ENCODE measurements around the gene TBL2. TPM values are rescaled to one million over a fixed set of nuclear protein-coding genes. Genes with fewer than 3 reads are reported as not detected.

Gene TBL2
- total and polyA plus RNA-seq, 2 donors from 2014 or later, result 18.8 to 33.6 TPM

DNA sequence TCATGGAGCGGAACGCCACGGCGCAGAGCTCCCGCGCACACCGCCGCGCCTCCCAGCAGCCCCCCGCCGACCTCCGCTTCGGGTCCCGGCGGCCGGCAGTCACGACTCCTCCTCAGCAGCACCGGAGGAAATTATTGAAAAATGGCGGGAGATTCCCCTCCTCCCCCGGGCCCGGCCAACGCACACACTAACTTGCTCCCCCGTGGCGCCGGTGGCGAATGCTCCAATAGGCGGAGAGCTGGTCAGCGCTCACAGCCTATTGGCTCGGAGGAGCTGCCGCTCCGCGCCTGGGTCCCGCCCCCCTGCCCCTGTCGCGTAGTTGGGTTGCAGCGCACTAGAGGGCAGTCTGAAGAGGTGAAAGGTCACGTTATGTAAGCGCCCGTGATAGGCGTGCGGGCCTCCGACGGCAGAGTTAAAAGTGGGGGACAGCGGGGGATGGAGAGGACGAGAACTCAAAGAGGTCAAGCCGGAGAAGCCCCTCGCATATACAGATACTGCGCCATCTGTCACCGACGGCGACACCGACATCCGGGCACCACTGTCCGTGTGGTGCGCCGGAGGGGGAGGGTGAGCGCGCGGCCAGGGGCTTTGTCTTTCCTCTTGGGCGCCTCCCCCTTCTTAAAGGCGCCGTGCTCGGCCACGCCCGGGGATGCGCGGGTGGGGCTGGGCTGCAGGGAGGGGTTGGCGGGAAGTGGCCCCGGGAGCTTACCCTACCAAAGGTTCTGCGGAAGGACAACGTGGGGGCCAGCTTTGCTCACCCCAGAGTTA lies 56.1 kb downstream of the TBL2 start, which contains the start of gene BAZ1B:
TSS of gene BAZ1B (minus strand) at position 189 of the 768 bp plus-strand sequence. CDS start 360 bp downstream, outside the sequence.
- H3K9ac ChIP-seq (ENCODE audit: low read length in 3 of 3), result peak within 1 kb of the TSS; percentile 65 to 85 (median 71)
- intact Hi-C loops (cut with DNase I), result no loop called here
- peak; percentile 56 for FAIRE-seq
- H3K36me3 ChIP-seq (ENCODE audit: control insufficient read depth in 2 of 3, insufficient read depth in 3 of 3, low read length in 3 of 3), result peaks cover 0 to 2% (median 0%) of the 10 kb centered on the region in 3 donors
- peak within 1 kb of the TSS; percentile 91 to 98 for H3K27ac ChIP-seq (ENCODE audit: low read depth in 2 of 2, low read length in 2 of 2)
- TF ChIP-seq, protein P1, sequence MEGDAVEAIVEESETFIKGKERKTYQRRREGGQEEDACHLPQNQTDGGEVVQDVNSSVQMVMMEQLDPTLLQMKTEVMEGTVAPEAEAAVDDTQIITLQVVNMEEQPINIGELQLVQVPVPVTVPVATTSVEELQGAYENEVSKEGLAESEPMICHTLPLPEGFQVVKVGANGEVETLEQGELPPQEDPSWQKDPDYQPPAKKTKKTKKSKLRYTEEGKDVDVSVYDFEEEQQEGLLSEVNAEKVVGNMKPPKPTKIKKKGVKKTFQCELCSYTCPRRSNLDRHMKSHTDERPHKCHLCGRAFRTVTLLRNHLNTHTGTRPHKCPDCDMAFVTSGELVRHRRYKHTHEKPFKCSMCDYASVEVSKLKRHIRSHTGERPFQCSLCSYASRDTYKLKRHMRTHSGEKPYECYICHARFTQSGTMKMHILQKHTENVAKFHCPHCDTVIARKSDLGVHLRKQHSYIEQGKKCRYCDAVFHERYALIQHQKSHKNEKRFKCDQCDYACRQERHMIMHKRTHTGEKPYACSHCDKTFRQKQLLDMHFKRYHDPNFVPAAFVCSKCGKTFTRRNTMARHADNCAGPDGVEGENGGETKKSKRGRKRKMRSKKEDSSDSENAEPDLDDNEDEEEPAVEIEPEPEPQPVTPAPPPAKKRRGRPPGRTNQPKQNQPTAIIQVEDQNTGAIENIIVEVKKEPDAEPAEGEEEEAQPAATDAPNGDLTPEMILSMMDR (IDR thresholded peaks at IDR 0.05; ENCODE audit: borderline replicate concordance, extremely low read depth, insufficient read depth), result no peak
- DNase-seq, result peak; percentile 98 to 100 (median 99)
- H3K9me3 ChIP-seq (ENCODE audit: control insufficient read depth in 2 of 3, insufficient read depth in 1 of 3, low read length in 3 of 3), result no peaks in the 10 kb centered on the region
- H3K4me1 ChIP-seq (ENCODE audit: control insufficient read depth in 2 of 3, insufficient read depth in 2 of 3, low read depth in 1 of 3, low read length in 3 of 3), result peaks cover 0 to 20% (median 16%) of the 10 kb centered on the region in 3 donors
- H3K4me3 ChIP-seq (ENCODE audit: low read length in 3 of 3), result peak within 1 kb of the TSS; percentile 80 to 91 (median 82)
- H3K27me3 ChIP-seq (ENCODE audit: control insufficient read depth, insufficient read depth, low read length), result no peaks in the 10 kb centered on the region

DNA sequence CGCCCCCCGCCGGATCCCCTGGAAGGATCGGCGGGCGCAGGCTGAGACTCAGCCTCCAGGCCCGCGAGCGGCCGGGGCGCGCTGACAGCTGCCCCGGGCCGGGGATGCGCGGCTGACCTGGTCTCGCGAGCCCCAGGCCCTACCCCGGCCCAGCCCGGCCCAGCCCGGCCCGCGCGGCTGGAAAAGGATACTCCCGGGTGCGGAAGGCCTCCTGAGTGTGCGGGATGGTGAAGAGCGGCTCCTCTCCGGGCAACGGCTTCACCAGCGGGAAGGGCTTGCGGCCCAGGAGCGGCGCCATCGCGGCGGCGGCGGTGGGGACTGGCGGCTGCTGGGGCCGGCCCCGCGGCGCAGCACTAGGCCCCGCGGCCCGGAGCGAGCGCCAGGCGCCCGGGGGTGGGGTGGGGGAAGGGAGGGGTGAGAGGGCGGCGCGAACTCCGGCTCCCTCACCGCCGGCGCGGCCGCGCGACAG lies 56.7 kb downstream of the TBL2 start:
- Histone ChIP-seq H3K27ac (ENCODE audit: low read depth in 2 of 2, low read length in 2 of 2) (peak overlapping the region; percentile 89 to 91), H3K9me3 (ENCODE audit: control insufficient read depth in 2 of 3, insufficient read depth in 1 of 3, low read length in 3 of 3) (no peaks in the 10 kb centered on the region), H3K9ac (ENCODE audit: low read length in 3 of 3) (peak overlapping the region in 2 of 3 donors; percentile 57 to 85), H3K4me1 (ENCODE audit: control insufficient read depth in 2 of 3, insufficient read depth in 2 of 3, low read depth in 1 of 3, low read length in 3 of 3) (peaks cover 0 to 20% (median 16%) of the 10 kb centered on the region in 3 donors), H3K4me3 (ENCODE audit: low read length in 3 of 3) (peak overlapping the region; percentile 19 to 82 (median 80)), H3K27me3 (ENCODE audit: control insufficient read depth, insufficient read depth, low read length) (no peaks in the 10 kb centered on the region), H3K36me3 (ENCODE audit: control insufficient read depth in 2 of 3, insufficient read depth in 3 of 3, low read length in 3 of 3) (peaks cover 0 to 2% (median 0%) of the 10 kb centered on the region in 3 donors)
- TF ChIP-seq, protein P1 (IDR thresholded peaks at IDR 0.05; ENCODE audit: borderline replicate concordance, extremely low read depth, insufficient read depth), result no peak
- FAIRE-seq (no peak), DNase-seq (peak in 1 of 5 donors; percentile 43)
- intact Hi-C loops (cut with DNase I), result no loop called here

DNA sequence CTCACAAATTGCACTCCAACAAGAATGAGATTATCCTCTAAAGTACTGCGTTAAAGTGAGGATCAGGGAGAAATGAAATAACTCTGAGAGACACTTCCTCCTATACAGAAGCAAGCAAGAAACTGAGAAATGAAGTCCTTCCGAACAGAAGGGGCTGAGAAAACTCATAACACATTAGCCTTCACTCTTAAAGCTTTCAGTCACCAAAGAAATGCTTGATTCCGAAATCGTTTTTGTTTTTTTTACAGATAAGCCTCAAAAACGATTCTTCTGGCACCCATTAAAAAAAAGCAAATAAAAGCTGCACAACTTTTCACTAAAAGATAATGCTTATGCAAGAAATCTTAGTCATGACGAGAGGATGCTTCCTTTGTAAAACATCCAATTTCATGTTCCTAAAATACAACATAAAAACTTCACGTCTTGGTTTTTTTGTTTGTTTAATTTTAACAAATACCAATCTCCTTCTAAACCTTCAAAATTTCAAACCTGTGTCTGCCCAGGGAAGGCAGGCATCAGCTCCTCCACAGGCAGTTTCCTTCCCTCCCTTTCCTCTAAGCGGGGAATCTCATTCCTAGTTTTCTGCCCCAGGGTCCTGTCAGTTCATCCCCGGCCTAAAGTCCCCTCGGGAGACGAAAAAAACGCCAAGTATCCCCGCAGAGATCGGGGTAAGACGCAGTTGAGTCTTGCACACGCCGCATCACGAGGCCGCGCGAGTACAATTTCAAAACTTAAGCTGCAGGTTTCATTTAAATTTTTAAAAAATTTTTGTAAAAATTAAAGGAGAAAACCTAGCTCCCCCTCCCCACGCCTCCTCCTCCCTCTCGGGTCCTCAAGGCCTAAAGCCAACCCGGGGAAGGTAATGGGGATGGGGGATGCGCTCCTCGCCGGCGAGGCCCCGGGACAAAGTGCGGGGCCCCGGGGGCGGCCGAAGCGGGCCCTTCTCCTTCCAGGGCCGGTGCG lies 57.4 kb downstream of the TBL2 start:
- H3K36me3 ChIP-seq (ENCODE audit: control insufficient read depth in 2 of 3, insufficient read depth in 3 of 3, low read length in 3 of 3), result peaks cover 0 to 2% (median 0%) of the 10 kb centered on the region in 3 donors
- H3K27me3 ChIP-seq (ENCODE audit: control insufficient read depth, insufficient read depth, low read length), result no peaks in the 10 kb centered on the region
- H3K4me3 ChIP-seq (ENCODE audit: low read length in 3 of 3), result peak overlapping the region; percentile 47 to 82 (median 80)
- intact Hi-C loops (cut with DNase I), result no loop called here
- peak overlapping the region; percentile 89 to 91 for H3K27ac ChIP-seq (ENCODE audit: low read depth in 2 of 2, low read length in 2 of 2)
- FAIRE-seq, result no peak
- TF ChIP-seq, protein P1 (IDR thresholded peaks at IDR 0.05; ENCODE audit: borderline replicate concordance, extremely low read depth, insufficient read depth), result no peak
- DNase-seq, result peak in 3 of 5 donors; percentile 14 to 41 (median 40)
- no peaks in the 10 kb centered on the region for H3K9me3 ChIP-seq (ENCODE audit: control insufficient read depth in 2 of 3, insufficient read depth in 1 of 3, low read length in 3 of 3)
- peaks cover 0 to 20% (median 16%) of the 10 kb centered on the region in 3 donors for H3K4me1 ChIP-seq (ENCODE audit: control insufficient read depth in 2 of 3, insufficient read depth in 2 of 3, low read depth in 1 of 3, low read length in 3 of 3)
- H3K9ac ChIP-seq (ENCODE audit: low read length in 3 of 3), result peak overlapping the region; percentile 8 to 85 (median 57)
